ENCODE measurements around the gene ZNF296.
A peak's percentile ranks its signal among the peaks of the same experiment; 100 is the strongest.
"Not testable (repeated sequence)": the region's sequence is repeated elsewhere in the genome, so short reads cannot be mapped to it uniquely, and the experiment has no call there.

The ZNF296 gene

DNA sequence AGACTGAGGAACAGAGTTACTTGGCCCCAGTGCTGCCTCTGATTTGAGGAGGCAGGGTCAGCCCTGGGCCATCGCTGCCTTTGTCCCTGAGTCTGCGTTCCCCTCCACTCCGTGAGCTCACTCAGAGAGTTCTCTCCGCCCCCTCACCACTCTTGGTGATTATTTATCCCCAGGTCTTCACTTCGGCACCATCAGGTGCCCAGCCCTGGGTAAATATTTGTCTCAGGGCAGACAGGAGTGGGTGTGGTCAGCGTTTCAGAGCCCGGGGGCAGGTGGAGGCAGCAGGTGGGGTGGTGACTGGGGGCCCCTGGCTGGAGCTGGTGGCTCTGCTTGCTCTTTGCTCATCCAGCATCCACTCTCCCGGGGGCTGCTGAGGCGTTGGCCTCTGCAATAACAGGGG, 37.4 kb upstream of the ZNF296 start:
- DNase-seq (ENCODE audit: low read depth): no peak
- no peak for TF ChIP-seq CTCF (IDR thresholded peaks at IDR 0.05; ENCODE audit: control insufficient read depth, insufficient read depth, low read depth, low read length, missing control alignments)
- no peak overlapping the region for H3K4me3 ChIP-seq (ENCODE audit: control insufficient read depth, low read depth, low read length)

DNA sequence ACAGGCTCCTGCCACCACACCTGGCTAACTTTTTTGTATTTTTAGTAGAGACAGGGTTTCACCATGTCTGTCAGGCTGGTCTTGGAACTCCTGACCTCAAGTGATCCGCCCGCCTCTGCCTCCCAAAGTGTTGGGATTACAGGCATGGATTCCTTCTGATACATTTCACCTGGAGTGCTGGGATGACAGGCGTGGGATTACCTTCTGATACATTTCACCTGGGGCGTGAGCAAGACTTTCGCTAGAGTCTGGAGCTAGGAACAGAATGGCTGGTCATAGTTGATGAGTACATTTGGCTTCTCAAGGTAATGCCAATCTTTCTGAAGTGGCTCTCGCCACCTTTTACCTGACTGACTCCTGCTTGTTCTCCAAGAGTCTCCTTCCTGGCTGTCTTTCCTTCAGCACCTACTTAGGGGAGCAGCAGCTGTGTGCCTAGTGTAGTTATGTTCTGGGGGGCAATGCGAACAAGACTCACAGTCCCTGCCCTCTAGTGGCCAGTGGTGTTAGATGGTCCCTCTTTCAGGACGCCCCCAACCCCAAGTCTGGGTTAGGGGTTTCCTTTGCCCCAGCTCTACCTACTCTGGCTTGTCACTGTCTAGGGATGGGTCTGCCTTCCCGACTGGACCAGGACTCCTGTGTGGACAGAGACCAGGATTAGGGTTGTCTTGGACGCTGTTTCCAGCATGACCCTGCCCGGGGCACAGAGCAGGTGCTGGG, 36.0 kb upstream of the ZNF296 start:
- no peak for DNase-seq (ENCODE audit: low read depth)

DNA sequence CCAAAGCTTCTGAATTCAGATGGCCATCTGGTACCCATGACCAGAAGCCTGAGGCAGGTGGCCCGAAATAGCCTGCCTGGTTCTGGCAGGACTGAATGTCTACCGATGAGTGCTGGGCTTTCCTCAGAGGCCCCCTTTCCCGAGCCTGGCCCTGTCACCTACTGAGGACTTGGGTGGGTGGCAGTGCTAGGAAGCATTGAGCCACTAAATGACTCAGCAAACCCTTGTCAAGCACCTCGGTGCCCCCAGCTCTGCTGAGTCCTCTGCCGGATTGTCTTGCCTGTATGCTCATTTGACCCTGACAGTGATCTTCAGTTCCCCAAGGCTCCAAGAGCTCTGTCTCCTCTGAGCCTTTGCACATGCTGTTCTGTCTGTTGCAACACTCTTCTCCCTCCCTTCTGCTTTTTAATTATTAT, 34.6 kb upstream of the ZNF296 start:
- no peak for TF ChIP-seq CTCF (IDR thresholded peaks at IDR 0.05; ENCODE audit: control insufficient read depth, insufficient read depth, low read depth, low read length, missing control alignments)
- H3K4me3 ChIP-seq (ENCODE audit: control insufficient read depth, low read depth, low read length): no peak overlapping the region
- DNase-seq (ENCODE audit: low read depth): no peak

More for the DNA sequence above, 36.0 kb upstream of the ZNF296 start:
- TF ChIP-seq CTCF (IDR thresholded peaks at IDR 0.05; ENCODE audit: control insufficient read depth, insufficient read depth, low read depth, low read length, missing control alignments): peak; percentile 11
- no peak overlapping the region for H3K4me3 ChIP-seq (ENCODE audit: control insufficient read depth, low read depth, low read length)

DNA sequence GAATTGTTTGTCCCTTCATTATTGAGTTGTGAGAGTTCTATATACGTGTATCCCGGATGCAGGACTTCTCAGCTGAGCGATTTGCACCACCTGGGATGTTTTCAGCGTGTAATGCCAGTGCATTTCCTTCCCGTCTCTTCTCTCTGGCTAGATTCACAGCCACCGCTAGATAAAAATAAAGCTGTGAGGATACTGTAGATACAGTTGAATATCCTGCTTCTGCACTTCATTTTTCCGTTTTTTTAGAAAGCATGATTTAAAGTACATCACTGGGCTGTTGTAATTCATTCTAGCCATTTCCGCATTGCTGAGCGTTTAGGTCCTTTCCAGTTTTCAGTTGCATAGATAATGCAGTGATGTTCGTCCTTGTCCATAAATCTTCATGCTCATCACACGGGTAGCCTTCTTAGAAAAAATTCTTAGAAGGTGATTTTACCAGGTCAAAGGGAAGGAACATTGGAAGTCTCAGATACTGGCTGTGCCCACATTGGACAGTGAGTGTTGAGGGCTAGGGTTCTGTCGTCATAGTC, 31.4 kb upstream of the ZNF296 start:
- no peak overlapping the region for H3K4me3 ChIP-seq (ENCODE audit: control insufficient read depth, low read depth, low read length)
- DNase-seq (ENCODE audit: low read depth): no peak
- no peak for TF ChIP-seq CTCF (IDR thresholded peaks at IDR 0.05; ENCODE audit: control insufficient read depth, insufficient read depth, low read depth, low read length, missing control alignments)

GRCh38 chr19:45106363-45106762, 30.1 kb upstream of the ZNF296 start:
- DNase-seq (ENCODE audit: low read depth); H3K4me3 ChIP-seq (ENCODE audit: control insufficient read depth, low read depth, low read length): not testable (repeated sequence)

- TF ChIP-seq CTCF (IDR thresholded peaks at IDR 0.05; ENCODE audit: control insufficient read depth, insufficient read depth, low read depth, low read length, missing control alignments): no peak
- DNase-seq (ENCODE audit: low read depth): no peak
- H3K4me3 ChIP-seq (ENCODE audit: control insufficient read depth, low read depth, low read length): no peak overlapping the region
Measured at GRCh38 chr19:45104658-45105349, 28.5 kb upstream of the ZNF296 start.
